Vagina (tissue), 2 donors: ENCODE measurements around the gene FAM53A.

Source experiments
- CTCF ChIP-seq, 3 experiments: fragments of 450-650 bp in 2 of 3; fragments of 200-600 bp in 1 of 3; sonication (generic) in 1 of 3; IDR thresholded peaks; one replicate each; pipeline ENCODE4 v1.5.1; 2017 to 2019; ENCODE audit warnings: antibody characterized with exemption in 3 of 3, mild to moderate bottlenecking in 2 of 3, moderate library complexity in 2 of 3
- POLR2A ChIP-seq, 2 donors: fragments of 450-650 bp; IDR thresholded peaks; one replicate each; pipeline ENCODE4 v1.6.1; 2017; ENCODE audit warnings: antibody characterized with exemption in 2 of 2, mild to moderate bottlenecking in 2 of 2, moderate library complexity in 2 of 2

GRCh38 chr4:1601533-1601835 lies 82.6 kb downstream of the FAM53A start:
- TF ChIP-seq CTCF (IDR thresholded peaks at IDR 0.05) = no peak
- no peak for TF ChIP-seq POLR2A (IDR thresholded peaks at IDR 0.05)
